NB4 (cell line): ENCODE data around the gene SAC3D1.

Experiments used
- POLR2A ChIP-seq: IDR thresholded peaks from 2 replicates; pipeline ENCODE4 v1.6.1; 2011; ENCODE audit warnings: mild to moderate bottlenecking; ENCODE audit not compliant: insufficient read length; ENCODE audit errors: extremely low read depth
- TF ChIP-seq, protein P1 (sequence below): IDR thresholded peaks from one replicate; pipeline ENCODE4 v1.5.1; 2012; ENCODE audit warnings: low read depth, low read length
- TF ChIP-seq, protein P2 (sequence below): IDR thresholded peaks from 2 replicates; pipeline ENCODE4 v1.6.1; 2011; ENCODE audit warnings: low read depth, low read length

DNA sequence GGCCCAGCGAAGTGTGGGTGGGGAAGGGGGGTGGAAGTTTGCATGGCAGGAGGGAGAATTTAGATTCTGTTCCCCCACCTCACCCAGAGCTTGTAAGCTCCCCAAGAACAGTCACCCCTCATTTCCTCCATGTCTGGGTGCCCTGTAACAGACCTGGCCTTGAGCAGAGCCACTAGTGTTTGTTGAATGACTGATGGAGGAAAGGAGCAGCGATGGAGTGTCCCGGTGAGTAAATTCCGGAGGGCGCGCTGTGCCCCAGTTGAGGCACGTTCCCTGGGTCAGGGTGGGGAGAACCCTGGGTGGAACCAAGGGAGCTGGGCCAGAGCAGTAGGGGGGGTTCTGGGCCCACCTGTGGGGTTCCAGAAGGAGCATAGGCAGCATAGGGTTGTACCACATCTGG, 16.5 kb downstream of the SAC3D1 start:
- TF ChIP-seq, protein P1, sequence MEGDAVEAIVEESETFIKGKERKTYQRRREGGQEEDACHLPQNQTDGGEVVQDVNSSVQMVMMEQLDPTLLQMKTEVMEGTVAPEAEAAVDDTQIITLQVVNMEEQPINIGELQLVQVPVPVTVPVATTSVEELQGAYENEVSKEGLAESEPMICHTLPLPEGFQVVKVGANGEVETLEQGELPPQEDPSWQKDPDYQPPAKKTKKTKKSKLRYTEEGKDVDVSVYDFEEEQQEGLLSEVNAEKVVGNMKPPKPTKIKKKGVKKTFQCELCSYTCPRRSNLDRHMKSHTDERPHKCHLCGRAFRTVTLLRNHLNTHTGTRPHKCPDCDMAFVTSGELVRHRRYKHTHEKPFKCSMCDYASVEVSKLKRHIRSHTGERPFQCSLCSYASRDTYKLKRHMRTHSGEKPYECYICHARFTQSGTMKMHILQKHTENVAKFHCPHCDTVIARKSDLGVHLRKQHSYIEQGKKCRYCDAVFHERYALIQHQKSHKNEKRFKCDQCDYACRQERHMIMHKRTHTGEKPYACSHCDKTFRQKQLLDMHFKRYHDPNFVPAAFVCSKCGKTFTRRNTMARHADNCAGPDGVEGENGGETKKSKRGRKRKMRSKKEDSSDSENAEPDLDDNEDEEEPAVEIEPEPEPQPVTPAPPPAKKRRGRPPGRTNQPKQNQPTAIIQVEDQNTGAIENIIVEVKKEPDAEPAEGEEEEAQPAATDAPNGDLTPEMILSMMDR = no peak
- TF ChIP-seq POLR2A = no peak
- TF ChIP-seq, protein P2, sequence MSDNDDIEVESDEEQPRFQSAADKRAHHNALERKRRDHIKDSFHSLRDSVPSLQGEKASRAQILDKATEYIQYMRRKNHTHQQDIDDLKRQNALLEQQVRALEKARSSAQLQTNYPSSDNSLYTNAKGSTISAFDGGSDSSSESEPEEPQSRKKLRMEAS = no peak
